ENCODE measurements around the gene POU4F3. TPM values are rescaled to one million over a fixed set of nuclear protein-coding genes. Genes with fewer than 3 reads are reported as not detected.

The POU4F3 gene
- total RNA-seq, 1 donor from 2014 or later: not detected

GRCh38 chr5:146313027-146313426 is 25.6 kb upstream of the POU4F3 start:
- Histone ChIP-seq H3K27me3 (ENCODE audit: low read depth) (peaks cover 5% of the 10 kb centered on the region), H3K27ac (no peak overlapping the region), H3K4me3 (no peak overlapping the region), H3K36me3 (no peaks in the 10 kb centered on the region), H3K9me3 (no peaks in the 10 kb centered on the region), H3K4me1 (no peaks in the 10 kb centered on the region)
- no peak for TF ChIP-seq CTCF (IDR thresholded peaks at IDR 0.05)
- ATAC-seq: no peak
- DNase-seq: no peak
- intact Hi-C loops (cut with DNase I): no loop called here

GRCh38 chr5:146321571-146321970 is 17.1 kb upstream of the POU4F3 start:
- Histone ChIP-seq H3K27ac (no peak overlapping the region), H3K4me1 (no peaks in the 10 kb centered on the region), H3K4me3 (no peak overlapping the region), H3K27me3 (ENCODE audit: low read depth) (no peaks in the 10 kb centered on the region), H3K36me3 (no peaks in the 10 kb centered on the region), H3K9me3 (no peaks in the 10 kb centered on the region)
- TF ChIP-seq CTCF (IDR thresholded peaks at IDR 0.05): no peak
- intact Hi-C loops (cut with DNase I): no loop called here
- ATAC-seq: no peak
- DNase-seq: no peak

- no peak for ATAC-seq
Measured at GRCh38 chr5:146327257-146327870, 11.3 kb upstream of the POU4F3 start.

GRCh38 chr5:146327989-146328388 is 10.7 kb upstream of the POU4F3 start:
- no peak for TF ChIP-seq CTCF (IDR thresholded peaks at IDR 0.05)
- Histone ChIP-seq H3K27me3 (ENCODE audit: low read depth) (peaks cover 10% of the 10 kb centered on the region), H3K9me3 (no peaks in the 10 kb centered on the region), H3K36me3 (no peaks in the 10 kb centered on the region), H3K27ac (no peak overlapping the region), H3K4me1 (no peaks in the 10 kb centered on the region), H3K4me3 (no peak overlapping the region)
- intact Hi-C loops (cut with DNase I): no loop called here
- DNase-seq (no peak), ATAC-seq (no peak)

More at GRCh38 chr5:146327257-146327870, 11.3 kb upstream of the POU4F3 start:
- no peaks in the 10 kb centered on the region for H3K4me1 ChIP-seq
- no peaks in the 10 kb centered on the region for H3K9me3 ChIP-seq
- no peak for DNase-seq
- intact Hi-C loops (cut with DNase I): no loop called here
- no peak for TF ChIP-seq CTCF (IDR thresholded peaks at IDR 0.05)
- no peak overlapping the region for H3K4me3 ChIP-seq
- no peaks in the 10 kb centered on the region for H3K36me3 ChIP-seq
- H3K27ac ChIP-seq: no peak overlapping the region
- peaks cover 4% of the 10 kb centered on the region for H3K27me3 ChIP-seq (ENCODE audit: low read depth)

GRCh38 chr5:146329697-146330096 is 8.9 kb upstream of the POU4F3 start:
- peaks cover 27% of the 10 kb centered on the region for H3K27me3 ChIP-seq (ENCODE audit: low read depth)
- no peak for DNase-seq
- H3K4me3 ChIP-seq: no peak overlapping the region
- H3K36me3 ChIP-seq: no peaks in the 10 kb centered on the region
- H3K27ac ChIP-seq: no peak overlapping the region
- intact Hi-C loops (cut with DNase I): no loop called here
- H3K9me3 ChIP-seq: no peaks in the 10 kb centered on the region
- ATAC-seq: no peak
- no peaks in the 10 kb centered on the region for H3K4me1 ChIP-seq
- no peak for TF ChIP-seq CTCF (IDR thresholded peaks at IDR 0.05)
